T1000 (cell line): Measurements from ENCODE around the gene MAPK9.

ENCODE experiments used
- DNase-seq: peaks from one replicate; lab custom pipeline; 2025; ENCODE audit warnings: mixed read lengths; lab: John Stamatoyannopoulos, UW

The MAPK9 gene

DNA sequence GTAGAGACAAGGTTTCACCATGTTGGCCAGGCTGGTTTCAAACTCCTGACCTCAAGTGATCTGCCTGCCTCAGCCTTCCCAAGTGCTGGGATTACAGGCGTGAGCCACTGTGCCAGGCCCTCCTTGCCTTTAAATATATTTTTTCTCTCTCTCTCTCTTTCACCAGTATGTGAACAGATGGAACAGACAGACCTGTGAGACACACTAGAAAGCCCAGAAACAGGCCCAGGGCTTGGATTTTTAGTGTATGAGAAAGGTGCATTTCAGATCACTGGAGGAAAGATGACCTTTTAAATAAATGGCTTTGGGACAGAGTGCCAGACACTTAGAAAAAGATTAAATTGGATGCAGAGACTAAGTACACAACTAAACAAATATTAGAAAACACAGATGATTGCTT, 86.0 kb downstream of the MAPK9 start:
- no peak for DNase-seq

DNA sequence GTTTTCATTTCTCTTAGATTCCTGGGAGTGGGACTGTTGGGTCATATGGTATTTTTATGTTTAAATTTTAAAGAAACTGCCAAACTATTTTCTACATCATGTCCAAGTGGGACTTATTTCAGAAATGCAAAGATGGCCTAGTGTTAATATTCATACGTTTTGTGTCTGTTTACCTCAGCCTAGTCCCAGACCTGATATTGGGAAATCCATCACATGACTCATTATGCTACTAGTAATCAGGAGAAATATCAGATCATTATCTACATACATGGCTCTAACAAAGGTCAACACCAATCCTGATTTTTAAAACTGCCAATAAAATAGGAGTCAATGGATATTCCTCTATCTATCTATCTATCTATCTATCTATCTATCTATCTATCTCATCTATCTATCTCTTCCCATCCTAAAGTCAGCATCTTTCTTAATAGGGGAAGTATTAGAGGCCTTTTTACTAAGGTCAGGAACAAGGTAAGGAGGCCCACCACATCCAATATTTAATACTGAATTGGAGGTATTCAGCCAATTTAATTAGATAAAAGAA, 87.5 kb downstream of the MAPK9 start:
- DNase-seq, result no peak

- no peak for DNase-seq
These were observed 88.8 kb downstream of the MAPK9 start for GRCh38 chr5:180202939-180203573.

DNA sequence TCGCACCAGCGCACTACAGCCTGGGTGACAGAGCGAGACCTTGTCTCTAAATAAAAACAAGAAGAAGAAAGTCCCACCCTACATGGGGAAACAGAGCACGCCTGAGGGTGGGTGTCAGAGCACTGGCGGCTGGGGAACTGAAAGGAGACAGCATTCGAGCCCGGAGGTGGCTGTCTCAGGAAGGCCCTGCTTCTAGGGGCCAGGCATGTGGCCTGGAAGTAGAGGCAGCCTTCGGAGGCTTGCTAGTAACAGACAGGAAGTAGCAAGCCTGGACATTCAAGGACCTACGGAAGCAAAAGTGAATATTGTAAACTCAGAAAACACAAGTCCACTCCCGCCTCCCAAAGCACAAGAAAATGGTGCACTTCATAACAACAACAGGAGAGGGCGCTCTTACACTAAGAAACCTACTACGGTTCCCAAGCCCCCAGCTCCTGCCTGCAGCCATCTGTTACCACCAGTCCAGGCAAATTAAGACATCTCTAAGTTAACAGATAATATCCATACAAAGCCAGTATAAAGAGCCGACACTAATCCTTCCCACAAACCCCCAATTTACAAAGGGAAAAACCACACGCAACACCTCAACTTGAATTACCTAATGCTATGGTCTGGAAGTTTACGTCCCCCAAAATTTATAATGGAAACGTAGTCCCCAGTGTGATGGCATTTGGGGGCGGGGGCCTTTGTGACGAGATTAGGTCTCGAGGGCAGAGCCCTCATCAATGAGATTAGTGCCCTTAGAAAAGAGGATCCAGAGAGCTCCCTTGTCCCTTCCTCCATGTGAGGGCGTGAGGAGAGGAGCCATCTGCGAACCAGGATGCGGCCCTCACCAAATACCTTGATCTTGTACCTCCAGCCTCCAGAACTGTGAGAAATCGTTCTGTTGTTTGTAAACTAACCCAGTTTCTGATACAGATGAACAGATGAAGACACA, 90.6 kb downstream of the MAPK9 start:
- DNase-seq, result no peak

DNA sequence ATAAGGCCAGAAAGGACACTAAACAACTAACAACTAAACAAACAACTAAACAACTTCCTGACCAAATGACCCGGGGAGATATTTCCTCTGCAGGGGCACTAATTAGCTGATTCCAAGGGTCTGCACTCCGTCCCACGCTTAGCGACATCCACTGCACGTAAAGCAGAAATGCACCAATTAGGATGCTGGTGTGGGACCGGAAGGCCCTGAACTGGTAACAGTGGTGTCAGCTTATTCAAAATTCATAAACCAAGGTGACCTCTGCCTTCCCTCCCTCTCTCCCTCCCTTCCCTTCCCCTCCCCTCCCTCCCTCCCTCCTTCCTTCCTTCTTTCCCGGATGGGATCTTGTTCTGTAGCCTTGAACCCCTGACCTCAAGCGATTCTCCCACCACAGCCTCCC, 92.5 kb downstream of the MAPK9 start:
- no peak for DNase-seq

- DNase-seq, result no peak
These were observed 93.7 kb downstream of the MAPK9 start for GRCh38 chr5:180198208-180198607.

DNA sequence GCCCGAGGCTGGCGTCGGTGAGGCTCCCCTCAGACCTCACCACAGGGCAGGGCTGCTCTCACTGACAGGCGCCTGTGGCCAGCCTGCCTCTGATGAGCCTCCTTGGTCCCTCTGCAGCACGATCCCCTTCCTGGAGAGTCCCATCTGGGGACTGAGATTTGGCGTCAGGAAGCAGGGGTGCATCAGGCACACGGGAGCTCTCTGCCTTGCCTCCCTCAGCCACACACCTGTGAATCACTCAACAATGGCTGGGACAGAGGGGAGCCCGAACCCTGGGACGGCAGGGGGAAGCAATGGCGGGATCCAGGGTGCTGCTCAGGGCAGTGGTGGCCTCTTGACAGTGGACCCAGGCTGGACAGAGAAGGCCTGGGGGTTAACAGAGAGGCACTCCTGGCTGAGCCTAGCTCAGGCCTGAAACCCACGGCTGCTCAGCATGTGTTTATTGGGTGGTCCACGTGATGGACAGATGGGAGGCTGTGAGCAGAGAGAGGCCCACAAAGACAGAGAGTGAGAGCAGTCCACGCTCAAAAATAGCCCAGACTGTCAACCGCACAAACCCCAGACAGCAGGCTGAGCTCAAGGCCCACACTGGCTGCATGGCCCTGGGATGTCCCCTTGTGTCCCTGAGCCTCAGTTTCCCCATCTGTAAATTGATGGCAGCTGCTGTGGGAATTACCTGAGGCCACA, 94.7 kb downstream of the MAPK9 start:
- no peak for DNase-seq

DNA sequence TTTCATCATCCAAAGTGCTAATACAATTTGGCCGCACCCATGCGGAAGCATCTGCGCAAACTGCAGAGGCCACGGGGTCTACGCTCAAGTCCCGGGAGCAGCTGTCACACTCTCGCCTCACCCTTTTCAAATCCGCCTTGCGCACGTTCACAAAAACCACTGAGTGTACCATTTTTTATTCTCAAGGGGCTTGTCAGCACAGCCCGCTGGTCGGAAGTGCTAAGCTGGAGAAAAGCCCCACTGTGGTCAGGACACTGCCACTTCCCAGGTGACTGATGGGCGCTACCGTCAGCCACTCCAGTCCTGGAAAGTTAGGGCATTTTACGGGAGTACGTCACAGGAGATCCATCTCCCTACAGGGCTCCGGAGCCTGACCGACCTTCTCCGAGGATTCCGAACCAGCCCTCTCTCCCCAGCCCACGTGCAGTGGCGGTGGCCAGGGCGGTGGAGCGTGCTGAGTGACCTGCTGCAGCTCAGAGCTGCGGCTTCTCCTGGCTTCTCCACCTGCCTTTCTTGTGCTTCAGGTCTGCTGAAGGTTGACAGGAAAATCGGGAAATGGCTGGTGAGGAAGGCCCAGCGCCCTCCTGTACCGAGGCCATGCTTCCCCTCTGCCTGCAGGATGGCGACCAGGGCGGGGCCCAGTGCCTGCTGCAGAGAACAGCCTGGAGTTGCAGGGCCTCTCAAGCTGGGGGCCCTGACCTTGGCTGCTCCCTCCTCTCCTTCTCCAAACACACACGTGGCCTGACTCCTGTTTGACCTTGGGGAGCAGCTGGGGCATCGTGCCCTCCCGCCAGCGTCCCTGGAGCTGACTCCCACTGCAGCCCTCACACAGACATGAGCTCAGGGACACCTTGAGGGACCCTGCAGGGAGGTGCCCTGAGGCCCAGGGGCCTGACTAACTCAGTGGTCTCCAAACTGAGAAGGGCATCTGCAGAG, 97.2 kb downstream of the MAPK9 start:
- DNase-seq, result no peak

DNA sequence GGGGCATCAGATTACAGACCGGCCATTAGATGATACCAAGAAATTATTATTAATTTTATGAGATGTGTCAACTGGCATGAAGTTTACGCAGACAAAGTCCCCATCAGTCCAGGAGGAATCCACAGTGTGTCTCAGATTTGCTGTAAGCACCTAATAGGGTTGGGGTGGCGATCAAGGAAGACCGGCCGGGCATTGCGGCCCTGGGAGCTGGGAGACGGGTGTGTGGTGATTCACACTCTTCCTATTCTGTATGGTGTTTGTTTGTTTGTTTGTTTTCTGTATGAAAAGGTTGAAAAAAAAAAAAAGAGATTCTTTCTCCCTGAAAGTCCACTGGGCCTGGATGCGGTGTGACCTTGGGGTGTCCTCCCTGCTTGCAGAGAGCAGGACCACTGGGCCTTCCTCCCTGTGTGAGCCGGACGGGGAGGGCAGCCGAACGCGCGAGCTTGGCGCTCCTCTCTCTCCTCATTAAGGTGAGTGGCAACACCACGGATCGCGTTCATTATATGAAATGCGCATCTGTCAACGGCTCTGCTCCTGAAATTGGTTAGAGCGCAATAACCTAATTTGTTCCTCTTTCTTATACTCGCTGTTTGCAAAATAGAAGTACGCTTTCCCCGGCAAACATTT, 98.0 kb downstream of the MAPK9 start:
- DNase-seq, result no peak

DNA sequence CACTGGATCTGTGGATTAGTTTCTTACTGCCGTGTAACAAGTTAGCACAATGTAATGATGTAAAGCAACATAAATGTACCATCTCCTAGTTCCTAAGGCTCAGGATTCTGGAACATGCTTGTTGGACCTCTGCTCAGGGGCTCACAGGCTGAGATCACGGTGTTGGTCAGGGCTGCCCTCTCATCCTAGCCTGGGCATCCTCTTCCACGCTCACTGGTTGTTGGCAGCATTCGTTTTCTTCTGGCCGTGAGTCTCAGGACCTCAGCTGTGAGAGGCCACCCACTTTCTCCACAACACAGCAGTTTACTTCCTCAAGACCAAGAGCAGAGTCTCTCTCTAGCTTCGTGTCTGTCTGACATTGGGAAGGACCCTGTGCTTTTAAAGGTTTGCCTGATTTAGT, 100.2 kb downstream of the MAPK9 start:
- DNase-seq, result no peak

GRCh38 chr5:180187767-180188166, 104.1 kb downstream of the MAPK9 start:
- DNase-seq, result no peak
